Head of caudate nucleus (tissue), 42 donors: ENCODE results near the gene TMEM86B.

Experiments
- DNase-seq, 42 donors: peaks; one replicate each; pipeline versions ENCODE4 v3.0.0 to v3.0.0-alpha.2; 2020 to 2021; ENCODE audit warnings: mixed read lengths in 7 of 42
- intact Hi-C: fragments of 100-400 bp; cut with DNase I; formaldehyde crosslinking; loops from one replicate; pipeline ENCODE4 v1.15.0; 2022

The TMEM86B gene

DNA sequence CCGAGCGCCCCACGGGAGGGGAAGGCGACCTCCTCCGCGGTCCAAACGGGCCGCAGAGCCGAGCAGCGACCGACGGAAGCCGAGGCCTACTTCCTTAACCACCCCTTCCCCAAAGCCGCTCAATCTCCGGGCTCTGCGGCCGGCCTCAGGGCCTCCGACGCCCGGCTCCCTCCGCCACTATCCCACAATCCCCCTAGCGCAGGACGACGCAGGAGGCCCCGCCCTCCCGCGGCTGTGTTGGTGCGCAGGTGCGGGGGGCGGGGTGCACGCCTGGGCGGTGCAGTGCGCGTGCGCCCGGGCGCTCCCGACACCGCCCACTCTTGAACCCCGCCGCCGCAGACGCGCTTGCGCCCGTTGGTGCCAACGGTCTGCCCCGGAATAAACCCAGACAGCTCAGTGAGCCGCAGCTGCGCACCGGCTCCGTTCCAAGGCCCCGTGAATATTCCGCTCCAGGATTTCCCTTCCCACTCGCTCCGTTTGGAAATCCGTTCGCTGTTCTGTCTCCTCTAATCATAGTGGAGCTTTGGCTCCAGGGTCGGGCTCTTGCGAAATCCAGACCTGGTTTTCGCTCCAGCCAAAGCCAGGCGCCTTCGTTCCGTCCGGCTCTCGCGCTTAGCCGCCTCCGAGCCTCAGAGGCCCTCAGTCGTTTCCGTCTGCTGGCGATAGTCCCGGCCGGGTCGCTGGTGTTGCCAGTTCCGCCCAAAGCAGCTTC lies 30.4 kb upstream of the TMEM86B start, which contains the start of gene PPP6R1:
PPP6R1 (minus strand) TSS at position 190 of the 712 bp plus-strand sequence. CDS start 11,914 bp downstream, outside the sequence.
- intact Hi-C loops, result no loop called here
- peak; percentile 90 to 99 (median 97) for DNase-seq

DNA sequence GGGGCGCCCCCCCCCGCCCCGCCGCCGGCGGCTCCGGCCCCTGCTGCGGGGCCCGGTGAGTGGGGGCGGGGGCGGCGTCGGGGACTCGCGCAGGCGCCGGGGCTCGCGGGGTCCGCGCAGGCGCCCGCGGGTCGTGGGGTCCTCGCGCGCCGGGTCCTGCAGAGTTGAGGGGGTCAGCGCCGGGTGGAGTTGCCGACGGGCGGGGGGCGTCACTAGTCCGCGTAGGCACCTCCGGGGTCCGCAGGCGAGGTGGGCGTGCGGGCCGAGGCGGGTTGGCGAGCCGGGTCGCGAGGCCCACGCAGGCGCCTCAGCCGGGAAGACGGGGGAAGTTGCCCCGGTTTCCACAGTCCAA lies 29.9 kb upstream of the TMEM86B start:
- intact Hi-C loops, result no loop called here
- peak in 24 of 42 donors; percentile 31 to 70 (median 50) for DNase-seq

DNA sequence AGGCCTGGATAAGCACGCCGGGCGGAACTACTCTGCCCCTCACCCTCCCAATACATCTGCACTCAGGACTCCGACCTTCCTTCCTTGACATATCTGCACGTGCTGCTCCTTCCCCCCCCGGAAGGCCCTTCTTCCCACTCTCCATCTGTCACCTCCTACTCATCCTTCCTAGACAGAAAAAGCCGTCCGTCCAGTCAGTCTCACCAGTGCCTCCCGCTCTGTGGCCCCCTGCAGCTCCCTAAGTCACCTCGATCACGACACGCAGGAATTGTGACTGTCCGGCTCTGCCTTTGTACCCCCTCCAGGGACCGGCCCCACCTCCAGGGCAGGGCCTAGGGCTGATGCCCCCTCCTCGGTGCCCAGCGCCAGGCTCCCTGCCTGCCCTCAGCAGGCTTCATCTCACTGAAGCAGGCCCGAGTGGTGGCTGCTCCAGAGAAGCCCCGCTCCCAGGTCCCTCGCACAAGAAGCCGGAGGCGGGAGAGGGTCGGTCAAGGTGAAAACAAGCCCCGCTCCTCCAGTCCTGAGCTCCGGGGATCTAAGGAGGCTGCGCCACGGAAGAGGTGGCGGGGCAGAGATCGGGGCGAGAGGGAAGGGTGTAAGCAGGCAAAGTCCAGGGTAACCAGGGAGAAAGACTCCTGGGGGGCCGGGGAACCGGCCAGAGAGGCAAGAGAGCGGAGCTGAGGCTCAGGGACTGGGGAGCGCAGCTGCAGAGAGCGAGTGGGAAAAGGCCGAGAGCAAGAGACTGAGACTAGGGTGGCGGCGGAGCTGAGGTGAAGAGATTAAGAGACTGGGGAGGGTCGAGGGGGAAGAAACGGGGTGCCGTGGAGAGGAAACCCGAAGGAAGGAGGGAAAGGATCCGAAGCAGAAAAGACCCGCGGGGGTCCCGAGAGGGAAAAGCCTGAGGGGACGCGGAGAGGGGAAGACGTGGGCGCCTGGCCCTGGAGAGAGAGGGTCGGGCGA lies 29.2 kb upstream of the TMEM86B start:
- intact Hi-C loops, result no loop called here
- peak in 4 of 42 donors; percentile 24 to 49 (median 30) for DNase-seq

DNA sequence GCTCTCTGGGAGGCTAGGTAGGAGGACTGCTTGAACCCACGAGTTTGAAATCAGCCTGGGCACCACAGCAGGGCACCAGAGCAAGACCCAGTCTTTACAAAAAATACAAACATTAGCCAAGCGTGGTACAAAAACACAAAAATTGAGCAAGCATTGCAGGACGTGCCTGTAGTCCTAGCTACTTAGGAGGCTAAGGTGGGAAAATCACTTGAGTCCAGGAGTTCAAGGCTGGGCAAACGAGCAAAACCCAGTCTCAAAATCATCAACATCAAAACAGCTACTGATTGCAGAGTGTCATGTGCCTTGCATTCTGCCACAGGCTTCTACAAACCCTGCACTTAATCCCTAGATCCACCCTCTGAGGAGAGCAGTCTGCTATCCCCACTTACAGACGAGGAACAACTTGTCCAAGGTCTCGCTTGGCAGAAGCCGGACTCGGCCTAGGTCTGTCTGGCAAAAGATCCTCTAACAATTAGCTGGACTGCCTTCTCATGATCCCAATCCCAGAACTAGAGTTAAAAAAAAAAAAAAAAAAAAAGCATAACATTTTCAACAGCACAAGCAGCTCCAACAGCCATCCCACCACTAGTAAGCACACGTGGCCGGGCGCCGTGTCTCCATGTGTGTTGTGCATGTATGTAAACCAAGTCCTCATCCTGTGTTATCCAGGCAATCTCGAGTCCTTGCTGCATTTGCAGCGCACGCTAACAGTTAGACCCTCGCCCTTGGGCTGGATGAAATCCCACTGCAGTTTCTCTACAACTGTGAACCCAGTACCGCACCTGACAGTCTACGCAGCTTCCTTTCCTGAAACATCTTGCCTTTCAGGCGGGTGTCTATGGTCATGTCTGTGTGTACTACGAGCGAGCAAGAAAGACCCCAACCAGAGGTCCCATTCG lies 28.2 kb upstream of the TMEM86B start:
- DNase-seq, result peak in 2 of 42 donors; percentile 19 to 40
- intact Hi-C loops, result no loop called here

GRCh38 chr19:55255618-55256423 lies 27.3 kb upstream of the TMEM86B start:
- intact Hi-C loops, result no loop called here
- DNase-seq, result peak in 21 of 42 donors; percentile 12 to 64 (median 46)

DNA sequence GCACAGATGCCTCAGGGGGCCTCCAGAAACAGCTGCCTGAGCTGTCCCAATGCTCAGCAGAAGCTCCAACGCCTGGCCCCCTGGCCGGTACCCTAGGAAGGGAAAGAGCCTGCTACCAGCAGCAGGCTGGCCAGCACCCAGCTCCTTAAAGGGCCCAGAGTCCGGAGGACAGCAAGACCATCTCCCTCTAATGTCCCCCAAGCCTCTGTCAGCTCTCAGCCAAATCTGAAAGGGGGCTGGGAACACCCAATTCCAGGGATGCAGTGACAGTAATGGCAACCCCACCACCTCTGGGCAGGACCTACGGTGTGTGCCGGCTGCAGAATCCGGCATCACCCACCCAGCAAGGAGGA lies 26.0 kb upstream of the TMEM86B start:
- no peak for DNase-seq
- intact Hi-C loops, result no loop called here

DNA sequence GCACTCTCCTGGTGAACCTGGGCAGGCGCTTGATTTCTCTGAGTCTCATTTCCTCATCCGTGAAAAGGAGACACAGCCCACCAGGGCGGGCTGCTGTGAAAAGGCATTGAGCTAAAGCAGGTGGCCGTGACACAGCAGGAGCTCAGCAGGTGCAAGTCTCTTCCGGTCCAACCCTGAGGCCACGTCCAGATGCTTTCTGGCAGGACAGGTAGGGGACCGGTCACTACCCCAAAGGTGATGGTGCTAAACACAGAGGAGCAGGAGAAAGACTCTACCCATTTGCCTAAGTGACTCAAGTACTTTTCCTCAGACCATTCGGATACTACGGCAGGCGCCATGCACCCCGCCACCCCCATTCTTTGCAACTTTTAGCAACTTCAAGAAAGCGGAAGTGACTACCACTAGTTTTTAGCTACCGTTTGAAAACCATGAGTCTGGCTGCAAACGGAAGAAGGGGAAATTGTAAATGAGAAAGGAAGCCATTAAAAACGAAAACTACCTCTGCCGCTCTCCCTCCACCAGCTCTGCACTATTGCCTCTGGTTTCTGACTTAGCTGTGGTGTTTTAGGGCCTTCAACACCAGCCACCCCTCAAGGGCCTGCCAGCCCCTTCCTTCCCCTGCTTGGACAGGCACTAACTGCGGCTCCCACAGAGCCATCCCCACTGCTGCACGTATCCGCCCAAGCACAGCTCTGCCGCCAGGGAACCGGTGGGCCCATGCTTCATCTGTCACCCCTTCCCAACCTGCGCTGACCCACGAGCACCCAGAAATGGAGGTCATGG lies 25.5 kb upstream of the TMEM86B start:
- DNase-seq, result no peak
- intact Hi-C loops, result no loop called here

DNA sequence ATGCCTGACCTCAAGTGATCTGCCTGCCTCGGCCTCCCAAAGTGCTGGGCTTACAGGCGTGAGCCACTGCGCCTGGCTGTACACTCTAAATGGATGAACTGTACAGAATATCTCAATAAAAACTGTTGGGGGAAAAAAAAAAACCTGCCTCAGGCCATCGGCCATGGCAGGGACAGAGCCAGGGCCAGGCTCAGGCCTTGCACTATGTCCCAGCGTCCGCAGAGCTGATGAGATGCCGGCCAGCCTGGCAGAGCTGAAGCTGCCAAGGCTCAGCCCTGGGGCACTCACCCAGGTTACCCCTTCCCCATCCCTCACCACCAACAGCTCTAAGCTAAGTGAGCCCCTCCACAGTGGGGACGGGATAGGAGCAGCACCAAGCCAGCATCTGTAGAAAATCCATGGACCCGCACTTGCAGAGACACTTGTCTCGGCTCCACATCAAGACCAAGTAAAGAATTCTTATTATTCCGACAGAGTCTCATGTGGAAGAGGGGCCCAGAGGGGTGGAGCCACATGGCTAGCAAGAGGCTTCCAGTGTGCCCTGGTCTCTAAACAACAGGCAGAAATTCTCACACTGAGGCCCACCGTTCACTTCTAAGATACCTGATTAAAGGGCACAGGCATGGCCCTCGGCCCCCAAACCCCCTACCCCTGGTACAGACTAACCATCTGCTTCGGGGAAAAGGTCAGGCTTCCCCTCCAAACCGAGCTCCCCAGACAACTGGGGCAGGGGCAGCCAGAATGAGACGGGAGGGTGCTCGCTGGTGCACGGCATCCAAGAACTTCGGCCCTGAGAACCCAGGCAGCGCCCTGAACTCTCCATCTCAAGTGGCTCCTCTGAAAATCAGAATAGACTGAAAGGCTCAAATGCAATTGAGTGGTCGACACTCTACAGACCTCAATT lies 24.4 kb upstream of the TMEM86B start:
- no peak for DNase-seq
- intact Hi-C loops, result no loop called here

DNA sequence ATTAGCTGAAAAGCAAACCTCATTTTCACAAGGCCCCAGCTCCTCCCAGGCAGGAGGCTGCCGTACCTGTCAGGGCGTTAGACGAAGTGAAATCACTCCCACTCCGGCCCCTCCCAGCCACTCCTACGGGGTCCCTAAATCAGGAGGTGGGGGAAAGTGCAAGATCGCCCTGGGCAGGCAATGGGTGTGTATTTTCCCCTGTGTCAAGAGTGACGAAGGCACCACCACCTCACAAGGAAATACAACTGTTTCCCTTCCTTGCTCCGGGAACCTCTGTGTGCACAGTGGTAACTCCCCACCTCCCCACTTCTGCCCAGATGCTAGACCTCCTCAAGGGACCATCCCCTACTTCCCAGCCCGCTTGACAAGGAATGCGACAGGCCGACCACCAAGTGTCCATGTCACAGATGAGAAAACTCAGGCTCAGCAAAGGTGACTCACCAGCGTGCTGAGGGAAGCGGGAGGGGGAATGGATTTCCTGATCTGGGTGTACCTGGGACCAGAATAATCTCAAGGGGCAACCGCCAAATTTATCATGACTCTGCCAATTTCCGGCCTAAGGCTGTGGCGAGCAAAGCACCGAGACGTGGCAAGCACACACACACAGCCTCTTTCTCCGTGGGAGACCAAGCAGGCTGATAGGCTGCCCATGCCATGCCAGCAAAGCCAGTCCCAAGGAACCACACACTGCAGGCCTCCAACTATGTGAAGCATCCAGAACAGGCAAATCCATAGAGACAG lies 22.9 kb upstream of the TMEM86B start:
- DNase-seq, result peak in 10 of 42 donors; percentile 28 to 68 (median 41)
- intact Hi-C loops, result no loop called here

DNA sequence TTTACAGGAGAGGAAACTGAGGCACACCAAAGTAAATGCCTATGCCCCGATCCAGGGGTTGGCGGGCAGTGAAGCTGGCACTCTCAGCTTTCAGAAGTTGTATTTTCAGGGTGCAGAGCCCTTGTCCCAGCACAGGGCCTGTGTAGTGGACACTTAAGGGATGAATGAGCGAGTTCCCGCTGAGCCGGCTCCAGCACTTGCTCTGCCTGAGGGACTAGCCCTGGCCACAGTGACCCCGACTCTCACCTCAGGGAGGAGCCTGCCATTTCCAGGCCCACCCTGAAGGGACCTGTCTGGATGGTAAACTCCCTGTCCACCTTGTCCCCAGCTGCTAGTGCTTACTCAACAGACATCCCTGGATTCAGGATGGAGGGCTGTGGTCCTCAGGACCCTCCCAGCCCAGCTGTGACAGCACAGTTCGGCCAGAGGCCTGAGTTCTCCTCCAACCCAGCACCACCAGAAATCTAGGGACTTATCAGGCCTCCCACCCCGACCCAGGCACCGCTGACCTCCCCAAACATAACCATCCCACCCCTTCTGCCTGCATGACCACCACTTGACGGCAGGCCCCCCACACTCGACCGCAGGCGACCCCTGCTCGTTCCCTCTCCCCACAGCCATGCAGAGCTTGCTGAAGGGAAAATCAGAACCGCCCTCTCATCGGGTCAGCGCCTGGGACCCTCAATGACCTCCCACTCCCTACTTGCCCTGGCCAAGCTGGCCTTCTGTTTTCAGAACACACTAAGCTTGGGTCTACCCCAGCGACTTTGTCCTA lies 21.9 kb upstream of the TMEM86B start:
- intact Hi-C loops, result no loop called here
- no peak for DNase-seq

DNA sequence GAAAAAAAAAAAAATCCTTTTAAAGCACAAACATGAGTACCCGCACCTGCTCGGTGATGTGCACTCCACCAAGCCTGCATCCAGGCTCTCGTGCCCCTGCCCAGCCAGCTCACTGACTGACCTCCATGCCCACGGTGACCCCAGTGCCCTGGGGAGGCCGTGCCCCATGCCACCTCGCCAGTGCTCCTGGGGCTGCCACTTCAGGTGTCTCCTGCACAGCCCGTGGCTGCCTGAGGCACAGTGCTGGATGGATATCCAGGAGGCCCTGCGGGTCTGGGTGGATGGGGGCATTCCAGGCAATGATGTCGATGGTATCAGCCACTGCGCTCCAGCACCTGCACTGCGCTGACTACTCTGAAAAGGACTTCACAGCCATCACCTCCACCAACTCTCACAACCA lies 21.3 kb upstream of the TMEM86B start:
- intact Hi-C loops, result no loop called here
- DNase-seq, result no peak

GRCh38 chr19:55248704-55249103 lies 20.1 kb upstream of the TMEM86B start:
- intact Hi-C loops, result no loop called here
- DNase-seq, result no peak

DNA sequence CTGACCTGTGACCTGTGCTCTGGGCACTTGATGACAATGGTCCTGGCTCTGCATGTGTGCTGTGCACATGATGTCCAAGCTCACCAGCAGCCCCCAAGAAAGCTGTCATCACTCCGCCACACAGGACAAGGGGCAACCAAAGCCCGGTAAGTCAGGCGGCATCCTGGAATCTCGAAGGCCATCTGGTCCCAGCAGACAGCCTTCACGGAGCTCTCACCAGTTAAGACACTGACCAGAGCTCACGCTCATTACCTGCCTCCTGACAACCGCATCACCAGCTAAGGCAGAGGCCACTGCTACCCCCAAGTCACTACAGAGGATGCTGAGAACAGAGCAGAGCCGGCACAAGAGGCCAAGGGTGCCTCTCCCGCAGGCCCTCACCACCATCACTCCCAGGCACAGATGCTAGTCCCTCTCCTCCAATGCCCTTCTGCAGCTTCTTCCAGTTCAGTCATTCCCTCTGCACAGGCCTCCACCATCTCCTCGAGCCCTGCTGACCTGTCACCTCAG lies 19.7 kb upstream of the TMEM86B start:
- DNase-seq, result no peak
- intact Hi-C loops, result no loop called here

GRCh38 chr19:55247621-55248099 lies 19.1 kb upstream of the TMEM86B start:
- intact Hi-C loops, result no loop called here
- DNase-seq, result no peak
